Limb (tissue), 2 donors: ENCODE data around the gene HIRA.

Experiments
- DNase-seq, 2 donors: peaks; one replicate each; pipeline ENCODE4 v3.0.0-alpha.2; 2016; ENCODE audit errors: extremely low spot score in 2 of 2

HIRA gene

DNA sequence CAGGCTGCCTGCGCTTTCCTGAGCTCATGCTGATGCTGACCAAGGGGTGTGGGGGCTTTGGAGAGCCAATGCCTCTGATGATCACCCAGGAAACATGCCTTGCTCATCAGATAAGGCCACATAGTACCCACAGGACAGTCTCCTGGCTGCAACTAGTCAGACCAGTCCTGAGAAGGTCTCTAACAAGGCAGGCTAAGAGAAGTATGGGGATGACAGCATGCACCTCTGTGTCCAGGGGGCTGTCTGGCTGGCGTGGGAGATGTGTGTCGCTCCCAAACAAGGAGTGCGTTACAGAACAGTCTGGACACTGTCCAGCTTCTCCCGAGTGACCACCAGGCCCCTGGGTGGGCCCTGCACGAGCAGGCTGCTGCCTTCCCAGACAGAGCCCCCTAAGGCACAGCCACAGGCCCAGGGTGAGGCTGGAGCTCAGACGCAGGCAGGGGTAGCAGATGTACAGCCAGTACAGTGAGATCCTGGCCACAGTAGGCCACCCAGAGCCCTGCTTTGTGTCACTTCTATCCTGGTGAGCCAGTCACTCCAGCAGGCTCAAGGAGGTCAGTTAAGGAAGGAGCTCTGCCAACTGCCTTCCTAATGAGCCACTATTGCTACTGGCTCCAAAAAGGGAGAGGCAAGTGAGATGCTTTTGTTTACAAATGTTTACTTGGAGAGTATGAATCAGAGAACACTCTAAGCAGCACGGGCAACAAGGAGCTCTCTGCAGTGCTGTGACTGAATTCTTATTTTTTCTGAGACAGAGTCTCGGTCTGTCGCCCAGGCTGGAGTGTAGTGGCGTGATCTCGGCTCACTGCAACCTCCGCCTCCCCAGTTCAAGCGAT is 74.0 kb downstream of the HIRA start:
- DNase-seq, result no peak

DNA sequence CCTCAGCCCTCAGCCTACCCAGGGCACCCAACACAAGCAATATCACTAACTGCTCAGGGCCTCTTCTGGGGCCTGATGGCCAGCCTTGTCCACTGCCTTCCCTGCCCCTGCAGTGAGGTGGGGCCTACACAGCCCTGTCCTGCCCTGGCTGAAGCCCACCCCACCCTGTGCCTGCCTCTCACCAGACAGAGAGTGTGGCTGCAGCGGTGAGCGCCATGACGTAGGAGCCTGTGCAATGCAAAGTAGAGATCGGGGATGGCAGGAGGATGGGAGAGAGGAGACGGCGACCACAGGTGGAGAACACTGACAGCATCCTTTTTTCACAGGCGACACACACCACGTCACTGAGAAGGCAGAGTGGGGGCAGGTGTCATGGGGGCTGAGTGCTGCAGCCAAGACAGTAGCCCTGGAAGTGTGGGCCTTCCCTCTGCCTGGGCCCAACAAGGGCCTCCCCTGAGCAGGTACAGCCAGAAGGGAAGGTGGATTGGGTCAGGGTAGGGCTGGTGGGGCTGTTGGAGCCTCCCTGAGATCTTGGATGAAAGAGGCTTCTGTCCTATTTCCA is 74.7 kb downstream of the HIRA start:
- no peak for DNase-seq

DNA sequence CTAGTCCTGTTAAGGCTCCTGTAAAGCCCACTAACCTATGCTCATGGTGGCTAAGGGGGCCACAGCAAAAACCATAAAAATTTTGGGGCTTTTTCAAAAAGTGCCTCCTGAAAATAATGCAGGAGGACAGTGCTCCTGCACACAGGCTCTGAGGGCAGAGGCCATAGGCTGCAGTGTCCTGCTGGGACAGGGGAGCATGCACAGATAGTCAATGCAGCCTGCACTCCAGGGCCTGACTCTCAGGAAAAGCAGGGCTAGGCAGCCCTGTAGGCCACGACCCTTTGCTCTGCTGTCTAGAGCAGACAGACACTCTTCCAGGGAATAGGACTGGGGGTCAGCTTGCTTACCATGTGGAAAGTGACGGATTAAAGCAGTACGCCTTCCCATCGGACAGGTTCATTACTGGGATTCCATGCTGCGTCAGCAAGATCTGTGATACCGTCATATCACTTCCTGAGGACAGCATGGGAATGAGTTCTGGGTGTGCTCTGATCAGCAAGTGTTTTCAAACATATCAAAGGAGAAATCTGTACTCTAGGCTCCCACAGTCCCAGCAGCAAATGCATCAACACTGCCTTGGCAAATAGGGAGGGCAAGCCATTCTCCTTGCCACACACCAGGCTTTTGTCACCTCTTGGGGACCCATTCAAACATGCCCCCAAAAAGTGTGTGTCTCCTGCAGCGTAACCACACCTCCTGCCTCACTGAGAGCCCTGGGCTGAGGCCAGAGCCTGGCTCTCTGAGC is 75.9 kb downstream of the HIRA start:
- DNase-seq, result no peak

DNA sequence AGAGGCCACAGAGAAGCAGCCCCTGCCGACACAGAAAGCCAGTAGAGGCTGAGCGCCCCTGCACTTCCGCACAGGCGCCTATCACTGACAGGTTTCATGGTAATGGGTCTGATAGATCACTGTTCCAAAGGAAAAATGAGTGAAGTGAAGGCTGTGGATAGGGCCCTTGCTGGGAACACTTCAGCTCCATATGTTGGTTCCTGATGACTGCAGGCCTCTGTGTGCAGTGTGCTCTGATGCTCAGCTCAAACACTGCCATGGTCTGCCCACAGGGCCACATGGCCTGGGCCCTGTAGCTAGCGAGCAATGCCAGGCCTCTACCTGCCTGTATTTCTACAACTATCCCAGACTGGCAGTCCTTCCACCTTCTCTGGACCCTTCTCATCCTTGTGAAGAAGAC is 77.3 kb downstream of the HIRA start:
- DNase-seq, result no peak

DNA sequence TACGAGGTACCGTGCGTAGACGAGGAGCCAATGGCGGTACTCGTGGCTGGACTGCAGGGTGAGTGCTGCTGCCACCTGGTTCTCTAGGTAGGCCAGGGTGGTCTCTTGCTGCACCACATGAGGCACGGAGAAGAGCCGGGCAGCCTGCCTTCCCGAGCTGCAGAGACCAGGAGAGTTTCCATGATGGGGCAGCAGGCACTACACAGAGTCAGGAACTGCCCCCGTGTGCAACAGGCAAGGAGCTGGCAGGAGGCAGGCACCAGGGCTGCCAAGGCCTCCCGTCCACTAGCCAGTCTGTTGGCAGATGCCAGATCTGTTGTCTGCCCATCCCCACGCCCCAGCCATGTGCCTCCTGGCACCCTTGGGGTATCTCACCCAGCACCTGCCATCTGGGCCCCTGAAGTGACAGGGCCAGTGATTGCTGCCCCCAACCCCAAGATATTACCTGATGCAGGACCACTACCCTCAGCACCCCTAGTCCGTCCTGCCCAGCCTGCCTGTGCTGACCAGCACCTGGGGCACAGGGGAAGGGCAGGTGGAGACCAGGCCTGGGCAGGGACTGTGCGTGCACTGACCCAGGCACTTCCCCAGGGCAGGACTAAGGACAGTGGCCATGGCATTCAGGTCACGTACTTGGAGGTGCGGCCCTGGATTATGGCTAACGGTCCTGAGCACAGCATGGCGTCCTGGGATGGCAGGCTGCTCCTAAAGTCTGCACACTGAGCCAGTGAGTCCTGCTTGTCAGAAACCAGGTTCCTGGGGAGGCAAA is 78.0 kb downstream of the HIRA start:
- DNase-seq, result no peak

DNA sequence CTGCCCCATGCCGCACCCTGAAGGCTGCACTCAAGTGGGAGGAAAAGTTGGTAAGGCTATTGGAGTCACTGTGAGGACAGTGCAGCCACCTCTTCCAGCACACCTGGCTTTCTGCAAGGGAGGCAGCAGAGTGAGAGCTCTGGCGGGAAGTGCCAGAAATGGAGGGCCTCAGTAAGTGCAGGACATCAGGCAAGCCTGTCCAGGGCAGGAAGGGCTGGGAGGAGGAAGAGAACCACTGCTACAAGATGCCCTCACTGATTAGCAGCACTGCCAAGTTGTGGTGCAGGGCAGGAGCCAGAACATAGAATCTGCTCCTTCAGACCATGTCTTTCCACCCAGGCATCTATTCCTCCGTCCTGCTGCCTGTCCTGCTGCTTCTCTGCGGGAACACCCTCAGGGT is 78.8 kb downstream of the HIRA start:
- no peak for DNase-seq

DNA sequence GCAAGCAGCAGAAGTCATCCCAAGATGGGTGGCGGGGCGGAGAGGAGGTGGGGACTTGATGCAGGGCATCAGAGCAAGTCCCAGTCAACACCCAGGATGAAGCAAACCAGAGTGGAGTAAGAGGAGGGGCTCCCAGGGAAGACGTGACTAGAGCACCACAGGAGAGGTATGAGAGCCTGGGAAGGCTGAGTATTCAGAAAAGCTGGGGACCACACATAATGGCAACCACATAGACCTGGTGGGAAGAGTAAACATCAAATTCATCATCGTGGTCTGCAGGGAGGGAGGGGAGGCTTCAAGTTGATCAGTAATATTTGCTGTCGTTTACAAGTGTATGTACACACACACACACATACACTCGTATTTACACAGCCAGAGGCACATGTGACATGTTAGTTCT is 79.3 kb downstream of the HIRA start:
- DNase-seq, result no peak

DNA sequence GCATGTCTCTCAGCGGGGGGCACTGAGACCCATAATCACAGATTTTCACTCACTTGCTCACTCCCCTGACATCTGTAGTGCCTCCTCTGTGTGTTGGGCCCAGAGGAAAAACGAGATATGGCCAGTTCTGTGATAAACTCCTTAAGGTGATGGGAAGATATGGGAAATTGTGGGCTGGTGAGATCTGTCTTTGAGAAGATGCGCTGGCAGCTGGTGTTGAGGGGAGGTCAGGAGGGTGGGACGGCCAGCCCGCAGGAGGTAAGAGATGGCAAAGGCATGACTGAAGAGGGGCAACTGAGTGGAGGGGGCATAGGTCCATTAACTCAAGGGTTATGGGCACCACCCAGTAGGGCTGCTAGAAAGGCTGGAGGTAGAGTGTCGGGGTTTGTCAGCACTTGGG is 79.9 kb downstream of the HIRA start:
- no peak for DNase-seq

DNA sequence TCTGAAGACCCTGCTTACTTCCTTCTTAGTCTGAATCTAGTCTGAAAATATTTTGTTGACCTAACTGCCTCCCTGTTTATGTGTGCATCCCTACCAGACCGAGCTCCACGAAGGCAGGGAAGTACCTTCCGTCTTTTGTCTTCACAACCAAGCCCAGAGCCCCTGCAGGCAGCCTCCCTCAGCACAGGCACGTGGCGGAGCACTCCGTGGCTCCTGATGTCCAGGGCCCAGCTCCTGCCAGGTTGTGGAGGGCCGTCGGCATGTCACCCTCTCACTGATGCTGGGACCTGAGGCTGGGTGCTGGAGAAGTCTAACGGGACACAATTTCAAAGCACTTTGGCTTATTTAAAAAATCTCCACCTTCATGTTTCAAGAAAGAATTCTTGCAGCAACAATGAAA is 80.6 kb downstream of the HIRA start:
- no peak for DNase-seq

DNA sequence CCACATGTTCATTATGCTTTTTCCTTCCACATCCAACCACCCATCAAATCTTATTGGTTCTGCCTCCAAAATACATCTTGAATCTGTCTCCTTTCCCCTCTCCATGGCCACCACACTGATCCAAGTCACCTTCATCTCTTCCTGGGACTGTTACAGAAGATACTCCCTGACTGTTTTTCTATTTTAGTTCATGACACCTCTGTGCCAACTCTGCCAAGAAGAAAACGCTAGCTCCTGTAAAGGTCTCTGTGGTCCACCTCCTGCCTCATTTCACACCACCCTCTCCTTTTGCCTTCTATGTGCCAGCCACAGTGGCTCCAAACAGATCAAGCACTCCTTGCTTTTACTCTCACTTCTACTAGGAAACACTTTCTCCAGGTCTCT is 81.1 kb downstream of the HIRA start:
- DNase-seq, result no peak

DNA sequence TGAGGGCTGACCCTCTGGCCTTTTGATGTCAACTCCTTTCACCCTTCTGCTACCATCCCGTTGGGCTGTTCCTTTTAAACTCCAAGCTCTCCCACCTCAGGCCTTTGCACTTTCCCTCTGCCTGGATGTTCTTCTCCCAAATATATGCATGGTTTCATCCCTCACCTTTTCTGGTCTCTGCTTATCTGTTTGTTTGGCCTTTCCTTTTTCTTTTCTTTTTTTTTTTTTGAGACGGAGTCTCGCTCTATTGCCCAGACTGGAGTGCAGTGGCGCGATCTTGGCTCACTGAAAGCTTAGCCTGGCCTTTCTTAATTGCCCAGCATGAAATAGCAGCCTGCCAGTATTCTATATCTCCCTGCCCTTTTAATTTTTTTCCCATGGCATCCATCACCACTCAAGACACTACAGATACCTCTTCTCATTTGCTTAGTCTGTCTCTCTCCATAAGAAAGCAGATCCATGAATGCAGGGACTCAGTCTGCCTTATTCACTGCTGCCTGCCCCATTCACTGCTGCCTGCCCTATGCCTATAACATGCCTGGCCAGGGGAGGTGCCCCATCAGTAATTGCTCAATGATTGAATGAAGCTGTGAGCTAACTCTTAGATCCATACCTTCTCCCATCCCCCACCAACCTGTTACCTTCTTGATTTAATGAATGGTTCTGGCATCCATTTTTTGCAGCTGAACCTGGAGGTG is 81.6 kb downstream of the HIRA start:
- no peak for DNase-seq

DNA sequence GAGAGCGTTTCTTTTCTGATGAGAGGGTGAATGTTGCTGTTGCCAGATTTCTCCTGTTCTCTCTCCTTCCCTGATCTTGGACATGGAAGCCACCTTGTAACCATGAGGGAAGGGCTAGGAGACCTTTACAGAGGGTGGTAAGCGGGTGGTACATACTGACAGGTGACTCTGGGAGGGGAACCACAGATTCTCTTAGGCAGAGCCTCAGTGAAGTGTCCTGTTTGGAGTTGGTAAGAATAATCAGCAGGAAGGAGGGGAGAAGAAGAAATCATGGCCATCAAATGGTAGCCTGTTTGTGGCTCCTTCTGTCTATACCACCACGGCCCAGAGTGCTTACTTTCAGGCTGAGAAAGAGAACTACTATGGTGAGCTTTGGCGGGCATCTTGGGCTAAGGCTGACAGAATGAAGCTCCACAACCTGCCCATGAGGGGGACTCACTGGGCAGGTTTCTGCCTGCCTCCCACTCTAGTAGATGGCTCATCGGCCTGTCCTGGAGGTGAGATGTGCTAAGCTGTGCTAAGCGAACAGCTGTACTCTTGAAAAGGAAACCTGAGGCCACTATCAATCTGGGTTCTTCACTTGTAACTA is 84.8 kb downstream of the HIRA start:
- DNase-seq, result no peak

DNA sequence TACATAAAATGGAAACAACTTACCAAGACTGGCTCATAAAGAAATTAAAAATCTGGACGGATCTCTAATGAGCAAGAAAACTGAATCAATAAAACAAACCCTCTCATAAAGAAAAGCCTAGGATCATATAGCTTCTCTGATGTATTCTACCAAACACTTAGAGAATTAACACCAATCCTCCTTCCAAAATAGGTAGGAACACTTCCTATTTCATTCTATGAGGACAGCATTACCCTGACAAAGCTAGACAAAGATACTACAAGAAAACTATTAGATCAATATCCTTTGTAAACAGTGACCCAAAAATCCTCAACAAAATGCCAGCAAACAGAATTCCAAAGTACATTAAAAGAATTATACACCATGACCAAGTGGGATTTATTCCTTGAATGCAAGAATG is 87.1 kb downstream of the HIRA start:
- DNase-seq, result no peak

DNA sequence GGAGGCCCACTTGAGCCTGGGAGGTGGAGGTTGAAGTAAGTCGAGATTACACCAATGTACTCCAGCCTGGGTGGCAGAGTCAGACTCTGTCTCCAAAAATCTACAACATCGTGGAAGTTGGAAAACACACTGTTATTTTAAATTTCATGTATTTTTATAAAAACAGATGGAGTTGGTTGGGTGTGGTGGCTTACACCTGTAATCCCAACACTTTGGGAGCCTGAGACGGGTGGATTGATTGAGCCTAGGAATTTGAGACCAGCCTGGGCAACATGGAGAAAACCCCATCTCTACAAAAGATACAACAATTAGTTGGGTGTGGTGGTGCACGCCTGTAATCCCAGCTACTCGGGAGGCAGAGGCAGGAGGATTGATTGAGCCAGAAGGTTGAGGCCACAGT is 88.1 kb downstream of the HIRA start:
- DNase-seq, result no peak

DNA sequence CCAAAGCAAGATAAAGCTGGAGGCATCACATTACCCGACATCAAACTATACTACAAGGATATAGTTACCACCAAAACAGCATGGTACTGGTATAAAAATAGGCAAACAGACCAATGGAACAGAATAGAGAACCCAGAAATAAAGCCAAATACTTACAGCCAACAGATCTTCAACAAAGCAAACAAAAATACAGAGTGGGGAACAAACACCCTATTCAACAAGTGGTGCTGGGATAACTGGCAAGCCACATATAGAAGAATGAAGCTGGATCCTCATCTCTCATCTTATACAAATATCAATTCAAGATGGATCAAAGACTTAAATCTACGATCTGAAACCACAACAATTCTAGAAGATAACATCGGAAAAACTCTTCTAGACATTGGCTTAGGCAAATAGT is 90.0 kb downstream of the HIRA start:
- DNase-seq, result no peak

DNA sequence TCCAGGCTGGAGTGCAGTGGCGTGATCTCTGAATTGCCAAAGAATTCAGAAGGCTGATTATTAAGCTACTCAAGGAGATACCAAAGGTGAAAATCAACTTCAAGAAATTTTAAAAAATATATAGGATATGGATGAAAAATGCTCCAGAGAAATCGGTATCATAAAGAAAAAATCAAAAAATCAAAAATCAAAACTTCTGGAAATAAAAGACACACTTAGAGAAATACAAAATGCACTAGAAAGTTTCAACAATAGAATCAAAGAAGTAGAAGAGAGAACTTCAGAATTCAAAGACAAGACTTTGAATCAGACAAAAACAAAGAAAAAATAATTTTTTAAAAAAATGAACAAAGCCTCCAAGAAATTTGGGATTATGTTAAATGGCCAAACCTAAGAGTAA is 94.4 kb downstream of the HIRA start:
- DNase-seq, result no peak

DNA sequence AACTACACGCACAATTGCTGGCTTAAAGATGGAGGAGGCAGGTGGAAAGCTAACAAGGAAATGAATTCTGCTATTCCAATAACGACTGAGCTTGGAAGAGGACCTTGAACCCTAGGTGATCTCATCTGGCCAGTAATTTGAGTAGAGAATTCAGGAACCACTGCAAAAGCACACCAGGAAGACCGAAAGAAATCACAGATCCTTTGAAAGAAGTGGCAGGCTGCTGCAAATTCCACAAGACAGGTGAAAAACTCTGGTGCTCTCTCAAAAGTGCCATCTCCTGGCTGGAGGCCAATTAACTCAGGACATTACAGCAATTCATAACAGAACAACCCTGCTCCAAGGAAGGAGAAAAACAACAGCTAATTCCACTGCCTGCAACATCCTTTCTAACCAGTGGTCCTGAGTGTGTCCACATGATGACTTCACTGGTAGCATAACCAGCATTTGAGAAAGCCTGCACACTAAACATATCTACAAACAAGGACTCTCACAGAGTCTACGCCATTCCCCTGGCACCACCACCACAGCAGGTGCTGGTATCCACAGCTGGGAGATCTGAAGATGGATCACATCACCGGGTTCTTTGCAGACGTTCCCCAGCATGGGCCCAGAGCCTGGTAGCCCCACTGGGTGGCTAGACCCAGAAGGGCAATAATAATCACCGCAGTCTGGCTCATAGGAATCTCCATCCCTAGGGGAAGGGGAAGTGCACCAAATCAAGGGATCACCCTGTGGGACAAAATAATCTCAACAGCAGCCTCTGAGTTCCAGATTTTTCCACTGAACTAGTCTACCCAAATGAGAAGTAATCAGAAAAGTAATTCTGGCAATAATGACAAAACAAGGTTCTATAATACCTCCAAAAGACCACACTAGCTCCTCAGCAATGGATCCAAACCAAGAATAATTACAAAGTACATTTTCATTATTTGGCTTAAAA is 95.1 kb downstream of the HIRA start:
- DNase-seq, result no peak

DNA sequence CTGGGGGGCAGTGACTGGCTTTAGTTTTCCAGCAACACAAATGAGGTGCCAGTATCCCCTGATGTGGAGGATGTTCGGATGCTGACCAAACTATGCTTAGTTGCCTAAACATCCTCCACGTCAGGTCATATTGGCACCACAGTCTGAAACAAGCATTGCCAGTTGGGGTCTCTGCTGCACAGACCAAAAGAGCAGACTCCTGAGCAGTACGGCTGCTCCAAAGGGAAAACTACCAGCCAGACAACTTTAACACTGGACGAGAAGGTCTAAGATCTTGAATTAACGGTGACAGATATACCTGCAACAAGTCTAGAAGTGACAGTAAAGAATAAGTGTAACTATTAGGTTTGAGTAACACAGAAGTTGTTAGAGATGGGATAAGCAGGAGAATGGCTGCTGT is 99.6 kb downstream of the HIRA start:
- DNase-seq, result no peak

DNA sequence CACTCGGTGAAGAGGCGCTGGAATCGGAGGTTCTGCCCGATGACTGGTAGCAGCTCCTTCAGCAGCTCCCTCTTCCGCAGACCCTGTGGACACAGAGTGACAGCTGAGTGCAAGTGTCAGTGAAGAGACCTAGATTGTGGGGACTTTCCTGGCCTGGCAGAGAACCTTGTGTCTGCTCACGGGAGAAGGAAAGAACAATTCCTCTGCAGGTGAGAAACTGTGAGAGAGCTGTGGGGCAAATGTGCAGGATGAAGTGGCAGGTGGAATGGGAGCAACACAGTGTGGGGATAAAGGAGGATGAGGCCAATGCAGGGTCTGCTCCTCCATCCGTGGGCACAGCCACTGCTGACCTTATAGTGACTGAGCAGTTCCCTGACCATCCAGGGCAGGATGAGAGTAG is 100.1 kb downstream of the HIRA start:
- no peak for DNase-seq

DNA sequence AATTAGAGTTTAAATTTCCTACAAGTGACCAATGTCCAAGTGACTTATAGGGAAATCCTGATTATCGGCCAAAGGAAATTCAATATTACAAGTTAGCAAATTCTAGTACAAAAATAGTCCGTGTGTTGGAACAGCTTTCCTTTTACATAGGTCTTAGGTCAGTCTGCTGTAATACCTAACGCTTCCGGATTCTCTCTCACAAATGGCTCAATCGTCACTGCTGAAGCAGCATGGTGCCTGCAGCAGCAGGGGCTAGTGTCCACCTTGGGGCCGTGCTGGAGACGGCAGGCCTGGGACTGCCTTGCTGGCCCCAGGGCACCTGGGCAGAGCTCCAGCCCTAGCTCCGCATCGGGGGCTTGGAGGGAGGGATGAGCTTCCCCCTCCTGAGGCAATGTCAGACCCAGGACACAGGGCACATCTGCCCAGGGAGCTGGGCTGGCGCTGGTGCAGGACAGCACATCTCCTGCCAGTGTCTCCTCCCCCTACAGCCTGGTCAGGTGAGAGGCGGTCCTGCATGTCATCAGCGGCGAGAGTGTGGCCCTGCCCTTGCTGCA is 100.6 kb downstream of the HIRA start:
- DNase-seq, result no peak
